ENCODE measurements around the gene KLHL1.

The KLHL1 gene

DNA sequence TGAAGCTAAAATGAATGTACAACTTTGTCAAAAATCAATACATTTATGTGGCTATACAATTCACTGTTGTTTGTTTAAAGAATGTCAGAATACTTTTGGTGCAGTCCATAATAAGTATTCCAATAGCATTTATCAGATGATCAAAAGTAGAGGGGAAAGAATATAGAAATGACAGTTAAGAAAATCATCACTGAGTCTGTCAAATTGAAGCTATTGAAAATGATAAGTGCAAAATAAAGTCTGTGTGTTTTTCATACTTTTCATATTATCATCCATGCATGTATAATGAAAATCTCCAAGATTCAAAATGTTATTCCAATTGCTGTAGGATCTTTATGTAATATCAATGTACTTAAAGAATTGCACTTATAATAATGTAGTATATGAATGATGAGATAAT is 93.9 kb downstream of the KLHL1 start:
- DNase-seq = no peak

DNA sequence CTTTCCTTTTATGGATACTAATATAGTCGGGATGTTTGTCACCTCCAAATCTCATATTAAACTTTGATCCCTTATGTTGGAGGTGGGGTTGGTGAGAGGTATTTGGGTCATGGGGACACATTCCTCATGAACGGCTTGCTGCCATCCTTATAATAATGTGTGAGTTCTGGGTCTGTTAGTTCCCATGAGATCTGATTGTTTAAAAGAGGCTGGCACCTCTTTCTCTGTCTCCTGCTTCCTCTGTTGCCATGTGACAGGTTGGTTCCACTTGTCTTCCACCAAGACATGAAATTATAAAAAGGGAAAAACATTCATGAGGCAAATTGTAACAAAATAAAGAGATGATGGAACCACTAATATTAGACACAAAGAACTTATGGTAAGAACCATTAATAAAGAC is 108.4 kb downstream of the KLHL1 start:
- no peak for DNase-seq

DNA sequence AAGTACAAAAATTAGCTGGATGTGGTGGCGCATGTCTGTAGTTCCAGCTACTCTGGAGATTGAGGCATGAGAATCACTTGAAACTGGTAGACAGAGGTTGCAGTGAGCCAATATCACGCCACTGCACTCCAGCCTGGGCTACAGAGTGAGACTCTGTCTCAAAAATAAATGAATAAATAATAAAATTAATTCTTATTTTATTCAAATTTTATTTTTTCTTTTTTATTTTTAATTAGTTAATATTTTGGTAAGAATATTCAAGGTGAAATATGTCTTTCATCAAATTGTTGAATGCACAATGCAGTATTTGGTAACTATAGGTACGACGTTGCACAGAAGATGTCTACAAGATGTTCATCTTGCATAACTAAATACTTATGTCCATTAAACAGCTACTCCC is 111.2 kb downstream of the KLHL1 start:
- no peak for DNase-seq

DNA sequence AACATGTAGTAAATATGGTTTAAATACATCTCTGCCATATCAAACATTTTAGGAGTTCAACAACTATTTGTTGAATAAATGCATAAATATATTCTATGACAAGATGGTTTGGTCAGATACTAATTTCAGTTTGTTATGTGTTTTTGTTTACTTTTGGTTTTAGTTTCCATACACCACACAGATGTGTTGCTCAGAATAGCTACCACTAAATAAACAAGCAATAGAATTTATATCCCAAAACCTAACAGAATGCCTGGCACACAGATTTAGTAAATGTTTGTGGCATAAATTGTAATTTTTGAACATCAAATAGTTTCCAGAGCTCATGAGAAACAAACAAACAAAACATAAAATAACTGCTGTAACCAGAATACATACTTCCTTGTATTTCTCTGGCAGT is 127.5 kb downstream of the KLHL1 start:
- no peak for DNase-seq

DNA sequence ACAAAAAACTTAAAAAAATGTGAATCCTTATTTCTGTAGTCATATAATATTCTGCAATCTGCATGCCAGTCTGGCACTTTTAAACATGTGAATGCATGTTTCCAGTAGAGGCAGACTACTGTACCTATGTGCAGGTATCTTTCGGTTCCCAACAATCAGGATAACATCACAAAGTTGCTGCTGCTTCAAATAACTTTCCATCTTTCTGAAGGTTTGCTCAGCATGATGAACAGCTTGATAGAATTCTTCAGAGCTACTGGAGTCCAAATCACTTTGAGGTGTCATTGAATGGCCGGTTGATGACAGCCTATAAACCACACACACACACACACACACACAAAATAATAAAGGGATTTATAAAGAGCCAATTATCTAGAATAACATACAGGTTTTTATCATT is 132.8 kb downstream of the KLHL1 start:
- no peak for DNase-seq

DNA sequence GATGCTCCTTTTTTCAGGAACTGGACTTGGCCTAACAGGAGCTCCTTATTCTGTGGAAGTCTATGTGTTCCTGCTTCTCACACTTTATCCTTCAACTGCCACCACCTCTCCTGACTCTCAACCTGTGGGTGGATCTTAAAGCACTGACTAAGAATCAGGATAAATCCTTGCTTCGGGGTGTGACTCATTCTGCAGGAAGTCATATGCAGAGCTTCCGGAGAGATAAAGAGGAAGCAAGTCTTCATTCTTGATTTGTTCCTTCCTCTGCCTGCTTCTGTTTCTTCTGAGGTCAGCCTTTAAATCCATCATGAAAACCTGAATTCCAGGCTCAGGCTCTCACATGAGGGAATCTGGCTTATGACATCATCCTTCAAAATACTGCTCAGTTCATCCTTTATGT is 137.7 kb downstream of the KLHL1 start:
- DNase-seq = no peak

DNA sequence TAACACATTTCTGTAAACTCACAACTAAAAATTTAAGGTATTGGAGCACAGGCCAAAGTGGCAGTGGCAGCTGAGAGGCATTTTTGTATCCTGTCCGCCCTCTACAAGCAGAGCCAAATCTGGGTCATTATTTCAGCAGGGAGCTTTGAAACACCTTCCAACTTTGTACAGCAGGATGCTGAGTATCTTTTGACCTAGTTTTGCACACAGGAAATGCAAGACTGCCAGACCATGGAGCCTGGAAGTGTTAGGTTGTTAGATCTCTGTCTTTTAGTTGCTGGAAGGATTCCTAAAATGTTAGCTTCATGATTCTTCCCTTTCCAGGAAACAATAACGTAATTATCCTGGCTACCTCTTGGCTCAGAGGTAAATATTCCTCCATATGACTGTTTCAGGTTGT is 149.2 kb downstream of the KLHL1 start:
- no peak for DNase-seq

DNA sequence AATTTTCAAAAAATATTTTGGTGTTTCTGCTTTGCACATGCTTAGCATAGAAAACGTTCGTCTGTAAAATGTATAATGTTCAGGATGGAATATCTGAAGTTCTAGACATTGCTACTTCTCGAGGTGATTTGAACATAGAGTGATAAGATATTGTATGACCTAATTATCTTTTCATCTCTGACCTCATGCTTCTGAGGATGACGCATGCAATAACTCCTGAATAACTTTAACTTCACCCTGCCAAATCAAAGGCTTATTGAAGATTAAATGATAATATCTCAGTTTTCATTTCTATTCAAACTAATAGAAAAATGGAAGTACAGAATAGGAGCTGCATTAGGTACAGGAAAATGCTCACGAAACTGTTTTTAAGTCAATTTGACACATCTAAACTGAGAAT is 151.4 kb downstream of the KLHL1 start:
- no peak for DNase-seq

DNA sequence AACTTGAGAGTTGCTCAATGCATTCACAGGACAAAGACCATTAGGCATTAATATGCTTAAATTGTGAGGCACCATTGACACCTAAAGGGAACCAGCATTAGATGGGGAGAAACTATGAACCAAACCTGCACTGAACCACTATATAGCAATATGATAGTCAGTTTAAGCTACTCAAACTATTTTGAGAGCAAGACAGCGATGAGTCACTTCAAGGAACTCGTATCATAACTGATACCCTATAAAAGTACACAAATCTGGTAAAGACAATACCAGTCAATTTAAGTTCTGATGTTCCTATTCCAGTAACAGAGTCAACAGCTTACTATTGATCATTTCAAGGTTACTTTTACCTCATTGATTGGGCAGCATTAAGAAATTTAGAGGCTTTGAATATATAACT is 151.9 kb downstream of the KLHL1 start:
- DNase-seq = no peak

DNA sequence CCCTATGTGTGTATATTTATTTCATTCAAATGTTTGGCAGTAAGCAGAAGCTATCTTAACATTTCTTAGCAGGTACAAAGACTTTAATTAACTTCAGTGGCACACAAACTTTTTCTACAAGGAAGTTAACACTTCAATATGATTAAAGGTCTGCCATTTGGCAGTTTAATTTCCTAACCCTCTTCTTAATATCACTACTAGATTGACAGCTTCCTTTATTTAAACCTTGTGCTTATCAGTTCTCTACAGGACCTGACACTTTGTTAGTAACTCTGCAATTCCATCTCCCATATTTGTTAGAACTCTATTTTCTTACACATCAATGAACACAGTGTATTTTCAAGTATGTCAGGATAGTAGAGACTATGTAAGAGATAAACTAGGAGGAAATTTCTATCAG is 153.0 kb downstream of the KLHL1 start:
- no peak for DNase-seq

DNA sequence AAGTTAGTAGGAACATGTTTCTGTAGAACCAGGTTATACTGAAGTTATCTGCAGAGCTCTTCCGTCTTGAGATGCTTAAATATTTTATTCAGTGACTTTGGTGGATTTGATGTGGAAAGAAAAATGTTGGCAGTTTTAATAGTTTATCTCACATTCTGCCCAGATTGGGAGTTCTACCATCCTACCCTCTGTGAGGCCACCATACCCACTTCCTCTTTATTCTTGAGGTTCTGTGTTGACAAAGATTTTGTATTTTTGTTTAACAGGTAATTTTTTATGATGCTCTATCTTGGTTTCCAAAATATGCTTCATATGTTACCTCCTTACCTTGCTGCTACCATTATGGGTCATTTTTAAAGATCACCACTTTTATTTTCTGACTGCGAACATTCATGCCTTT is 156.8 kb downstream of the KLHL1 start:
- no peak for DNase-seq

DNA sequence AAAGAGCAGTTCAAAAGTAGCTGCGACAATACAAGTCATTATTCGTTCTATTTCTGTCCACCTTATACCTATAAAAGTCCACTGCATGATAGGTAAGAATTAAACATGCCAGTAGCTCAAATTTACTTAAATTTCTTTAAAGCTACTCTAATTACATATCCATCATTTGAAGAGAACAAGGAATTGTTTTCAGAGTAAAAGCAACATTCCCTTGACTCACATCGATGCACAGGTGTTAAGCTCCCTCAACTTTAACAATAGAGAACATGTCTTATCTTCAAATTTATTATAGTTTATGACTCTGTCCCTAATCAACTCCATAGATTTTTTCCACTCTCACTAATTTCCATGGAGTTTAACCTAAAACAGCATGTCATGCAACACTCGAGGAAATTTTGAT is 158.1 kb downstream of the KLHL1 start:
- no peak for DNase-seq

DNA sequence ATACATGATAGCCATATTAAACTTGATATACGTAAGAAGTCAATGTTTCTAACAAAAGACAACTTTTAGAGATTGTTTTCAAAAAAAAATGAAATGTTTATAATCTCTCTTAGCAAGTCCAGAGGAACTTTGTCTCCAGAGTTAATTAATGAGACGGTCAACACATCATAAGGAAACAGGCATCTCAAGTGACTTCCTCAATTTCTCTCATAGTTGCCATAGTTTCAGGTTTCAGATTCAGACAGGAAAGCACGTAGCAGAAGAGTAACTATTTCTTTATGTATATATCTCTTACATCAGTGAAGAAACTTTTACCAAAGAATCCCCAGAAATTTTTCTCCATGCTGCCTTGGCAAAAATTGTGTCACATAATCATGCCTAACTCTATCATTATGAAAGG is 160.2 kb downstream of the KLHL1 start:
- DNase-seq = no peak

DNA sequence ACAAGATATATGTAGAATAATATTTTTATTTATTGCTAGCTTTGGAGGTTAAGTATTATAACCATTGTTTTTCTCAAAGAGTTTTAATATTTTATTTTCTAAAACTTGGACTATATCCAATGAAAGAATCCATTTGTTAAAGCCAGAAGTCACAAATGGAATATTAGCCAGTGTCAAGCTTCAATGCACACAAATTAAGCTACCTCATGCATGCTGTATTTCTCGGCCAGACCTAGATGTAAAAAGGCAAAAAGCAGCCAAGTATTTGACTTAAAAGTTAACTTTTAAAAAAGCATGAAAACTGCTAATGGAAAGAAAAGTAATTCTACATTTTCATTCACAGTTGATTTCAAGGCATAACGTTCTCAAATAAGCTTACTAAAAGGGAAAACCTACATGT is 160.7 kb downstream of the KLHL1 start:
- DNase-seq = no peak

DNA sequence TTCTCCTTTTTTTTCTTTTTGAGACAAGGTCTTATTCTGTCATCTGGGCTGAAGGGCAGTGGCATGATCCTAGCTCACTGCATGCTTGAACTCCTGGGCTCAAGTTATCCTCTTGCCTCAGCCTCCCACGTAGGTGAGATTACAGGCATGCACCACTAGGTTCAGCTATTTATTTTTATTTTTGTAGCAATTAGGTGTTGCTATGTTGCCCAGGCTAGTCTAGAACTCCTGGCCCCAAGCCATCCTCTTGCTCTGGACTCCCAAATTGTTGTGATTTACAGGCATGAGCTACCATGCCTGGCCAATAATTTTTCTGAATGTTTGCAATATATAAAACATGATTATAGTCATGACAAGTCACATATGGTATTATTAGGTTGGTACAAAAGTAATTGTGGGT is 161.7 kb downstream of the KLHL1 start:
- DNase-seq = no peak

DNA sequence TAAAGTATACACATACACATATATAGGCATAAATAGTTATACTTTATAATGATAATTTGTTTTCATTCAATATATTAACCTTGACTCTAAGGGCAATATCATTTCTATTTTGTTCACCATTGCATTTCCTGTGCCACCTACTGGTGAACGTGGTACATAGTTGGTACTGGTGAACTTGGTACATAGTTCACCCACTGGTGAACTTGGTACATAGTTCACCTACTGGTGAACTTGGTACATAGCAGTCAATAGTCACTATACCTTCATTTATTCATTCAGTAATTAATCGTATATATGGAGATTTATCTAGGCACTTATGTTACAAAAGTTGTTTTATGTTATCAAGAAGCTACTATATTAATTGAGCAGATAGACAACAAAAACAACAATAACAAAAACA is 173.2 kb downstream of the KLHL1 start:
- no peak for DNase-seq

DNA sequence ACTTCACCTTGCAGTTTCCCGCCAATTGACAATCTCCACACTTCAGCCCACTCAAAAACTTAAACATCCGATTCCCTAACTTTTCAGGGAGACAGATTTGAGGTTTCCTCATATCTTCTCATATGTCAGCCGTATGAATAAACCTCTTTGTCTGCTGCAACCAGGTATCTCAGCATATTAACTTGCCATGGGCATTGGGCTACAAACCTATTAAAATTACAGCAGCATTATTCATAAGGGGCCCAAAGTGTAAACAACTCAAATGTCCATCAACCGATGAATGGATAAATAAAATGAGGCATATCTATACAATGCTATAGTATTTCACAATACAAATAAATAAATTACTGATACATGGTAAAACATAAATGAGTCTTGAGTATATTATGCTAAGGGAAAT is 180.0 kb downstream of the KLHL1 start:
- no peak for DNase-seq

DNA sequence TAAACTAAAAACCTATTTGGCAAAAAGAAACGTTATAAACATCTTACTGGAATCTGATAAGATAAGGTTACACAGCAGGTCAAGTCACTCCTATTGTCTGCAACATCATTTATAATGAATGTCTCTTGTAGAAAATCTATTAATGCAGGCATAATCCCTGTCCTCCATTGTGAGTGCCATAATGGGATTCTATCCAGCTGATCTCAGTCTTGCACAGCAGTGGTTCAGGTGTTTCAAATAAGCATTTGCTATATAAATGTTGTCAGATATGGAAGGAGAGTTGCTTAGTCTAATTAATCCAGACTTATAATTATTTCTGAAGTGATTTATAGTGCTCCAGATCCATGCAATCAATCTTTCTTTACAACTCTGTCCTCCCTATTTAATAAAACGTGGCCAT is 187.1 kb downstream of the KLHL1 start:
- no peak for DNase-seq

DNA sequence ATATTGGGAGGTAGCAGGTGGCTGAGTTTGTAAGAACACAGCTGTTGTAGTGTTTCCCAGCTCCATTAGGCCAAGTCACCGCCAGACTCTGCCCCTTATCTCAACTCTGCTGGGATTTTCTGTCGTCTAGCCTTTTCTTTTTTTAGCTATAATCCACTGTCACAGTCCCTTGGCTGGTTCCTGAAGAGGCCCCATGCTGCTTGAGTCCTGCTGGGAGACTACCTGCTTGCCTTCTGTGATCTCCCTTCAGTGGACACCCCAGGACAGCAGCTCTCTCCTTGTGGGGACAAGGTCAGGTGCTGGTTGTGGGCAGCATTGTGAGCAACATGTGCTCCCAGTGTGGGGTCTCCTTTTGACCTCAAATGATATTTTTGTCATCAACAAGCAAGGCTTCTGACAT is 195.6 kb downstream of the KLHL1 start:
- DNase-seq = no peak

DNA sequence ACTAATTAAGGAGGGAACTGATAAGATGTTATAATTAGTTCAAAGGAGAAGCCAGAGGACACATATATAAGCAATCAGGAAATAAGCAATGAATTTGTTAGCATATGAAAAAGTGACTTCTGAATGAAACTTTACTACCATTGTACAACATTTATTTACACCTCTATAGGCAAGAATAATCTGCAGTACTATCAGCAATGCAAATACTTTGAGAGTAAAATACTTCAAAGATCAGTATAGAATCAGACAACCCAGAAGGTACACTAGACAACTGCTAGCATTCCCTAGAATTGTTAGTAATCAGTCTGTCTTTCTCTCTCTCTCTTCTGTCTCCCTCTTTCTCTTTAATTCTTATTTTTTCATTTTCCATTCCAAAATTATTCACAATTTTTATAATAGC is 197.5 kb downstream of the KLHL1 start:
- DNase-seq = no peak

DNA sequence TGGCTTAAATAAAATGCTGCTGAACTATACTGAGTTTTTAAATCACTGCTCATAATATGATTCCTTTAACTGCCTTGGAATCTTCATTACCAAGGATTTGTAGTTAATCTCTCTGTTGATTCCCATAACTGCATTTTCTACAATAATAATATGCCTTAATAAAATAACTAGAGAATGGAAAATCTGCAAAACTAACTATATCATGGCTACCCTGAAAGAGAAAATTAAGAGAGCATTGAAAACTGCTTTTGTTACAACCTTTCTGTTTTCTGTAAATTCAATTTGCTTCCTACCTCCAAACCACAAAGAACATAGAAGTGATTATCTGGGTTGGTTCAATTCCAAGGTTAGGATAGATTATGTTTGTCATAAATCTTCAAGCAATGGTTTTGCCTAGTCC is 203.5 kb downstream of the KLHL1 start:
- no peak for DNase-seq

DNA sequence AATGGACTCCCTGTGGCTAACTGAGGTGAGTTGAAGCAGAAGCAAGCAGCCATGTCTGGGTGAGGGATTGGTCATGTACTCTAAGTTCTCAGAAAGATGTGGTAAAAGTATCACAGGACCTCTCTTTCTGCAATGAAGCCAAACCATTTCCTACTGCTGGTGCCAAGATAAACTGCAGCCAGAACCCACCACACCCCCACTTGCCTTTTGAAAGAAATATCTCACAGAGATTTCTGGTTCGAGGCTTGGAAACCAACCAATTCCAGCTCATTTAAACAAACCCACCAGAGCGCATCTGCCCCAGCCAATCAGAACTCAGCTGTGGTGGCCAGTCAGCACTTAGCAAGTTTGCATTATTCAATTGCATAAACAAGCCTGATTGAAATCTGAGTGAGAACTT is 205.2 kb downstream of the KLHL1 start:
- no peak for DNase-seq

DNA sequence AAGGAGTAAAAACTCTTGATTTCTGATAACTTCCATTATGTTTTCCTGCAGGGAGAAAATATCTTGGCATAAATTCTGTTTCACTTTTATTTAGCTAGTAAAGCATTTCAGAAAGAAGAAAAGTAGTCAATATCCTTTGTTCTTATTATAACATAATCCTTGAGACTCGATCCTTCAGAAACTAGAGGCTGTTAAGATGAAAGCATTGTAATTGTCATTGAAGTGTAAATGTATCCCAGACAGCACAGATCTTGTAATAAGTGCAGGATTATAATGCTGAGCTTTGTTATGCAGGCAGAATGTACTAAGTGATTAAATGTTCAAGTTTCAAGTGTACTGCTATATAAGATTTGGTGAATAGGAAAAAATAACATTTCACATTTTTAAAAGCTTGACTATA is 225.8 kb downstream of the KLHL1 start:
- DNase-seq = no peak

DNA sequence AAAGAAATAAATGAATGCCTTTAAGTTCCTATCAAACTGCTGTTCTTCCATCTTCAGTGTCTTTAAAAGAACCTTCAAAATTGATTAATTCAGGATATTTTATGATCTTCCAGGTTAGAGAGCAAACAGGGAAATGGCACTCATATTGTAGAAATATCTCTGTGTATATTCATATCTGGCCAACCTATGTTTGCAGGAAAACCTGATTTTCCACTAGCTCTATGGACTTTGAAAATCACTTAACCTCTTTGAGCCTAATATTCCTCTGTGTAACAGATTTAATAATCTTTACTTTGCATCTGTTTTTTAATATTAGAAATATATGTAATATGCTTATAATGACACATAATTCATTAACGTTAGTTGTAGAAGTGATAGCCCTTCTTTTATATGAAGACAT is 228.3 kb downstream of the KLHL1 start:
- no peak for DNase-seq

DNA sequence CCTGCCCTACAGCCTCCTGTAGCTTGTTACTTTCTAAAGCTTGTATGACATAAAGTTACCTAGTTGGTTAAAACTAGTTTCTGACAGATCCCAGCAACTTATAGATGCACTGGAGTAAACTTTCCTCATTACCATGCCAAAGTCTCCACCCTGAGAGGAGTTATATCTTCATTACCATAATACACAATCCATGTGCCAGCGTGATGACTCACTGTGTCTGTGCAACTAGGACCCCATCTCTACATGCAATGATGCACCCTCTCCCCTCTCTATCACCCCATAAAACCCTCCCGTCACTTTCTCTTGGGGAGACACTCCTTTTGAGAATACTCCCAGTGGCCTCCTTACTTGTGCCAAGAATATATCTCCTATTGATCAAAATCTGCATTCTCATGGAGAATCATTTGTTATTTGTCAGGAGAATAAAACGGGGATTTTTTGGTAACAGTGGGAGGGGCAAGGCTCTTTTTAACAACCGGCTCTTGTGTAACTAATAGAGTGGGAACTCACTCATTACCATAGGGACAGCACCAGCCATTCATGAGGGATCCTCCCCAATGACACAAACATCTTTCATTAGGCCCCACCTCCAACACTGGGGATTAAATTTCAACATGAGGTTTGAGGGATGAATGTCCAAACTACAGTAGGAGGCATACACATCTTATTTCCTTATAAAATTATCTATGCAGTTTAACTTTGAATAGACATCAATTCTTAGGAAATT is 235.8 kb downstream of the KLHL1 start:
- DNase-seq = no peak

DNA sequence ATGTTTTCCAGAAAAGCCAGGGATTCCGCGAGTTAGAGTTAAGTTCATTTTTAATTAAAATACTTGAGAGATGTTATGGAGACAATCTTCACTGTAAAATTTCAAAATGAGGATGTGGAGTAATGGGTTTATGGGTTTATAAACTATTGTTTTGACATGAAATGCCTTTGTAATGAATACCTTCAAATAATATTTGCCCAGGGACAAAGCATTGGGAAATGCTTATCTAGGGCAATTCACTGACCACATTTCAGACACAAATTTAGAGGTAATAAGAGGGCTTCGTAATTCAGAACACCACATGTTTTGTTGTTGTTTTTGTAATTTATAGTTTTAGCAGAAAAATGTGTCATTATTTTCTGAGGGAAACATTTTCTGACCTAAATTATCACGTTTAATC is 241.7 kb downstream of the KLHL1 start:
- DNase-seq = no peak

All from DMS 273 treated with DMSO at 0.1 percent for 48 hours (cell line).